GM12878 (cell line): Measurements from ENCODE around the gene CMBL. TPM values are rescaled to one million over a fixed set of nuclear protein-coding genes. Genes with fewer than 3 reads are reported as not detected.

ENCODE experiments used
- ATAC-seq: fragments of 200-7000 bp; cut with Tn5 transposase; 3 replicates; pipeline ENCODE4 v1.9.1; 2020; ENCODE audit warnings: mild to moderate bottlenecking, moderate library complexity
- BruUV-seq: library from RNA; stranded (reverse); fragments of 400-500 nt; replicated peaks from 2 replicates; lab custom pipeline; 2021; lab: Mats Ljungman, UMichigan
- CTCF ChIA-PET: fragments of 300-600 bp; sonication (Branson Sonifier 250); formaldehyde crosslinking; extraction: SDS; loops from one replicate; lab custom pipeline; 2021; ENCODE audit warnings: inconsistent platforms; lab: Yijun Ruan, JAX
- POLR2A ChIA-PET: fragments of 350-600 bp; formaldehyde crosslinking; extraction: SDS; loops from one replicate; lab custom pipeline; 2021; ENCODE audit warnings: inconsistent platforms; lab: Charles Lee
- RAD21 ChIA-PET: fragments of 300-600 bp; sonication (Branson Sonifier 250); formaldehyde crosslinking; loops from one replicate; lab custom pipeline; 2023; ENCODE audit warnings: antibody characterized with exemption; ENCODE audit not compliant: unreplicated experiment; lab: Charles Lee
- SMC1A ChIA-PET: fragments of 300-600 bp; sonication (Branson Sonifier 250); formaldehyde crosslinking; loops from one replicate; lab custom pipeline; 2023; ENCODE audit not compliant: unreplicated experiment, uncharacterized antibody; lab: Charles Lee
- DNase-seq: peaks from one replicate; pipeline ENCODE4 v3.0.0-alpha.2; 2011; ENCODE audit warnings: low read depth, low spot score
- FAIRE-seq: peaks from 3 replicates; lab custom pipeline; 2011; peaks lifted over from hg19 to GRCh38; lab: Jason Lieb, UNC
- H2AFZ ChIP-seq: 2 replicates; pipeline ENCODE4 v1.6.0; 2011; ENCODE audit warnings: low read depth, low read length, control low read depth; ENCODE audit not compliant: control insufficient read depth
- H3K27ac ChIP-seq: 2 replicates; pipeline ENCODE4 v1.5.1; 2011; ENCODE audit warnings: control low read depth; ENCODE audit not compliant: control insufficient read depth, insufficient read depth
- H3K27me3 ChIP-seq, 2 experiments: replicated peaks in 1 of 2; 2 replicates each; pipeline versions ENCODE4 v1.6.0 to v1.6.1; 2011; ENCODE audit warnings: low read length in 1 of 2; ENCODE audit not compliant: control insufficient read depth in 2 of 2, insufficient read depth in 2 of 2
- H3K36me3 ChIP-seq, 2 experiments: 2 replicates each; pipeline ENCODE4 v1.5.1; 2011; ENCODE audit warnings: low read length in 1 of 2; ENCODE audit not compliant: control insufficient read depth in 2 of 2, insufficient read depth in 2 of 2
- H3K4me1 ChIP-seq: 2 replicates; pipeline ENCODE4 v1.6.1; 2011; ENCODE audit warnings: mild to moderate bottlenecking, low read length, moderate library complexity, mixed read lengths; ENCODE audit not compliant: control insufficient read depth, insufficient read depth
- H3K4me2 ChIP-seq: 2 replicates; pipeline ENCODE4 v1.6.0; 2011; ENCODE audit warnings: control low read depth; ENCODE audit not compliant: control insufficient read depth, insufficient read depth
- H3K4me3 ChIP-seq: fragments of 200-600 bp; sonication (generic); 2 replicates; pipeline ENCODE4 v1.5.1; 2016
- H3K79me2 ChIP-seq: 2 replicates; pipeline ENCODE4 v1.6.0; 2011; ENCODE audit warnings: low read length; ENCODE audit not compliant: control insufficient read depth, insufficient read depth
- H3K9ac ChIP-seq: 2 replicates; pipeline ENCODE4 v1.8.0; 2011; ENCODE audit warnings: low read length, control low read depth, mixed read lengths; ENCODE audit not compliant: control insufficient read depth, insufficient read depth
- H3K9me3 ChIP-seq: replicated peaks from 3 replicates; pipeline ENCODE4 v1.5.1; 2011; ENCODE audit warnings: mild to moderate bottlenecking, low read length; ENCODE audit not compliant: control insufficient read depth, insufficient read depth
- H4K20me1 ChIP-seq: 2 replicates; pipeline ENCODE4 v1.6.0; 2011; ENCODE audit not compliant: control insufficient read depth, insufficient read depth
- BHLHE40 ChIP-seq, 2 experiments: fragments of 450-650 bp in 1 of 2; IDR thresholded peaks; 2 replicates each; pipeline ENCODE4 v1.6.1; 2011 to 2017; ENCODE audit warnings: low read depth in 2 of 2, borderline replicate concordance in 1 of 2, improper control_type of control experiment in 1 of 2, low read length in 1 of 2, mild to moderate bottlenecking in 1 of 2
- DPF2 ChIP-seq: fragments of 450-650 bp; IDR thresholded peaks from 2 replicates; pipeline ENCODE4 v1.6.1; 2017; ENCODE audit warnings: mild to moderate bottlenecking
- ELK1 ChIP-seq: IDR thresholded peaks from 2 replicates; pipeline ENCODE4 v1.6.1; 2012; ENCODE audit warnings: low read depth, low read length, improper control_type of control experiment
- IRF5 ChIP-seq: fragments of 450-650 bp; IDR thresholded peaks from 2 replicates; pipeline ENCODE4 v1.6.1; 2017; ENCODE audit warnings: borderline replicate concordance
- JUNB ChIP-seq: IDR thresholded peaks from 2 replicates; pipeline ENCODE4 v1.6.1; 2016; ENCODE audit warnings: antibody characterized with exemption, mild to moderate bottlenecking
- LARP7 ChIP-seq: fragments of 450-650 bp; IDR thresholded peaks from 2 replicates; pipeline ENCODE4 v1.6.1; 2017; ENCODE audit warnings: mild to moderate bottlenecking
- MEF2B ChIP-seq: fragments of 450-650 bp; IDR thresholded peaks from 2 replicates; pipeline ENCODE4 v1.6.1; 2018; ENCODE audit warnings: mild to moderate bottlenecking, moderate library complexity; ENCODE audit not compliant: partially characterized antibody, poor library complexity, severe bottlenecking
- NR2C2 ChIP-seq: IDR thresholded peaks from 2 replicates; pipeline ENCODE4 v1.6.1; 2011; ENCODE audit warnings: borderline replicate concordance, low read depth; ENCODE audit not compliant: control insufficient read depth, insufficient read length
- RCOR1 ChIP-seq: conservative IDR thresholded peaks from 2 replicates; pipeline ENCODE4 v1.6.1; 2012; ENCODE audit warnings: low read depth, low read length, improper control_type of control experiment
- REST ChIP-seq: IDR thresholded peaks from 2 replicates; pipeline ENCODE4 v1.6.1; 2012; ENCODE audit warnings: mild to moderate bottlenecking, low read depth, low read length
- SPI1 ChIP-seq: IDR thresholded peaks from 2 replicates; pipeline ENCODE4 v1.6.1; 2011; ENCODE audit warnings: low read depth, mild to moderate bottlenecking, low read length, moderate library complexity, borderline replicate concordance; ENCODE audit not compliant: insufficient read depth
- TCF3 ChIP-seq: IDR thresholded peaks from 2 replicates; pipeline ENCODE4 v1.6.1; 2012; ENCODE audit warnings: low read depth, mild to moderate bottlenecking, low read length, borderline replicate concordance; ENCODE audit not compliant: insufficient read depth
- USF2 ChIP-seq: IDR thresholded peaks from 2 replicates; pipeline ENCODE4 v1.6.1; 2011; ENCODE audit warnings: low read depth, low read length, improper control_type of control experiment, borderline replicate concordance
- WGBS: methylation state at CpG from one replicate; pipeline ENCODE4 v1.1.6; 2016; ENCODE audit warnings: low lambda C conversion rate; ENCODE audit not compliant: insufficient replicate concordance, insufficient coverage; ENCODE audit errors: missing lambda C conversion rate; 5-methylcytosine and 5-hydroxymethylcytosine counted together
- in situ Hi-C: fragments of 300-500 bp; cut with MboI; formaldehyde crosslinking; loops from 9 replicates; pipeline ENCODE4 v1.14.3; 2018; ENCODE audit warnings: mixed read lengths
- intact Hi-C: fragments of 100-400 bp; cut with micrococcal nuclease; formaldehyde crosslinking; loops from one replicate; pipeline ENCODE4 v1.14.2; 2022; ENCODE audit not compliant: unreplicated experiment
- polyA plus RNA-seq, 11 experiments: library from polyadenylated mRNA; depleted of rRNA in 4 of 11; unstranded in 6 of 11; stranded (reverse) in 5 of 11; fragments of >200 nt; fragmentation: Nextera tagmentation in 4 of 11; fragmentation: Illumina TruSeq in 1 of 11; extraction: Ambion mirVana in 4 of 11; extraction: Trizol in 1 of 11; gene quantifications; 1 replicate in 1 of 11; 2 replicates in 10 of 11; pipeline versions ENCODE4 v1.2.1 to v1.2.3, GENCODE V29; 2011 to 2016; ENCODE audit warnings: inconsistent platforms in 2 of 11, missing spikeins in 2 of 11, low read depth in 1 of 11
- total RNA-seq, 4 experiments: library from RNA; depleted of rRNA in 3 of 4; stranded (reverse); fragments of >200 nt in 3 of 4; fragmentation: Illumina TruSeq in 1 of 4; extraction: Trizol in 1 of 4; gene quantifications; 2 replicates each; pipeline versions ENCODE4 v1.2.1 to v1.2.3, GENCODE V29; 2013 to 2021

The CMBL gene
- total and polyA plus RNA-seq, 10 of the 15 experiments (the other 5 are each of a cell fraction or from before 2014, with no cell fraction given) = 1.8 to 15.6 (median 7.5) TPM

- ATAC-seq = peak; percentile 30
- Histone ChIP-seq H3K9ac (peak overlapping the region; percentile 92), H3K9me3 (no peaks in the 10 kb centered on the region), H3K4me3 (peak overlapping the region; percentile 97), H3K4me1 (peaks cover 3% of the 10 kb centered on the region; the same call in 1 of the 2 replicates), H3K36me3 (no peaks in the 10 kb centered on the region), H4K20me1 (no peaks in the 10 kb centered on the region), H3K79me2 (peaks cover 67% of the 10 kb centered on the region), H3K27me3 (no peaks in the 10 kb centered on the region), H3K27ac (peak overlapping the region; percentile 97), H2AFZ (peak overlapping the region; percentile 77), H3K4me2 (peak overlapping the region; percentile 94)
- BruUV-seq = no TSS peak
- ChIA-PET SMC1A (interaction anchor here (0.9 to 1.4 kb wide), 6 partner anchors 12 to 103 kb away, joined by 3 to 6 read pairs (median 3); no protein-coding TSS in a partner anchor), CTCF (interaction anchor here (0.8 to 2.0 kb wide), 7 partner anchors 10 to 273 kb away, joined by 3 to 15 read pairs (median 5); no protein-coding TSS in a partner anchor), RAD21 (interaction anchor here (0.9 to 1.4 kb wide), 10 partner anchors 10 to 331 kb away, joined by 3 to 6 read pairs (median 4); no protein-coding TSS in a partner anchor), POLR2A (interaction anchor here (0.6 to 1.5 kb wide), 12 partner anchors 9 to 281 kb away, joined by 3 to 6 read pairs (median 4); partner anchors contain the start of gene ROPN1L)
- under 1% methylated on average over 39 of the region's 54 CpGs for WGBS
- in situ Hi-C loops (no loop called here), intact Hi-C loops (loop anchor here (10.0 kb wide), 2 partner anchors 221 to 411 kb away; partner anchors contain the start of gene DAP)
- DNase-seq = no peak
- FAIRE-seq = no peak
- TF ChIP-seq JUNB = no peak
- no peak for TF ChIP-seq BHLHE40 (IDR thresholded peaks at IDR 0.05; ENCODE audit: borderline replicate concordance in 1 of 2, low read depth in 2 of 2, low read length in 1 of 2)
- TF ChIP-seq SPI1 = no peak
- TF ChIP-seq NR2C2 = no peak
- TF ChIP-seq IRF5 = no peak
- TF ChIP-seq MEF2B = no peak
- TF ChIP-seq RCOR1 = no peak
- TF ChIP-seq TCF3 = no peak
- TF ChIP-seq LARP7 = no peak
- TF ChIP-seq DPF2 = no peak
- TF ChIP-seq USF2 = no peak
- no peak for TF ChIP-seq ELK1
- no peak for TF ChIP-seq REST
These were observed 46.6 kb upstream of the CMBL start for GRCh38 chr5:10354048-10354872.
